Measurements from ENCODE around the gene CES2. TPM values are rescaled to one million over a fixed set of nuclear protein-coding genes. Genes with fewer than 3 reads are reported as not detected.
A peak's percentile ranks its signal among the peaks of the same experiment; 100 is the strongest.

CES2 gene
- total and polyA plus RNA-seq, 9 of the 15 experiments (the other 6 are each of a cell fraction or from before 2014, with no cell fraction given), result 2.2 to 37.9 (median 24.4) TPM

GRCh38 chr16:66934138-66934838 is 1.0 kb upstream of the CES2 start, which contains the start of gene CIAO2B (continued):
- TF ChIP-seq ELK1 (CRISPR knock-in tag; IDR thresholded peaks at IDR 0.05), result no peak
- TF ChIP-seq SREBF1 (IDR thresholded peaks at IDR 0.05; ENCODE audit: borderline replicate concordance, low read depth, low read length), result no peak
- no peak for TF ChIP-seq RNF2 (IDR thresholded peaks at IDR 0.05)
- TF ChIP-seq ZNF280B (CRISPR knock-in tag; IDR thresholded peaks at IDR 0.05), result no peak
- TF ChIP-seq ZNF23 (CRISPR knock-in tag; IDR thresholded peaks at IDR 0.05), result no peak
- TF ChIP-seq KDM4B (IDR thresholded peaks at IDR 0.05; ENCODE audit: borderline replicate concordance in 2 of 2, low read depth in 1 of 2), result peak in 1 of 2 experiments; percentile 68; a peak in 1 of 4 replicates
- no peak for TF ChIP-seq MAFG (tag; conservative IDR thresholded peaks at IDR 0.05)
- TF ChIP-seq PRMT5 (CRISPR knock-in tag; IDR thresholded peaks at IDR 0.05), result no peak
- TF ChIP-seq ZNF143 (CRISPR knock-in tag; IDR thresholded peaks at IDR 0.05), result no peak
- no peak for TF ChIP-seq ZNF140 (CRISPR knock-in tag; IDR thresholded peaks at IDR 0.05)
- no peak for TF ChIP-seq MTA2 (IDR thresholded peaks at IDR 0.05; ENCODE audit: low read depth)
- TF ChIP-seq ZNF696 (CRISPR knock-in tag; conservative IDR thresholded peaks at IDR 0.05), result no peak
- TF ChIP-seq ZFP1 (CRISPR knock-in tag; IDR thresholded peaks at IDR 0.05), result no peak
- TF ChIP-seq SRSF3 (IDR thresholded peaks at IDR 0.05; ENCODE audit: insufficient read depth, low read length), result no peak
- 0 out of 2 replicates have a peak, but pooled peaks have one; percentile 17 for TF ChIP-seq ZNF740 (CRISPR knock-in tag; IDR thresholded peaks at IDR 0.05)
- no peak for TF ChIP-seq ZNF740 (tag; IDR thresholded peaks at IDR 0.05)
- TF ChIP-seq, protein P1, sequence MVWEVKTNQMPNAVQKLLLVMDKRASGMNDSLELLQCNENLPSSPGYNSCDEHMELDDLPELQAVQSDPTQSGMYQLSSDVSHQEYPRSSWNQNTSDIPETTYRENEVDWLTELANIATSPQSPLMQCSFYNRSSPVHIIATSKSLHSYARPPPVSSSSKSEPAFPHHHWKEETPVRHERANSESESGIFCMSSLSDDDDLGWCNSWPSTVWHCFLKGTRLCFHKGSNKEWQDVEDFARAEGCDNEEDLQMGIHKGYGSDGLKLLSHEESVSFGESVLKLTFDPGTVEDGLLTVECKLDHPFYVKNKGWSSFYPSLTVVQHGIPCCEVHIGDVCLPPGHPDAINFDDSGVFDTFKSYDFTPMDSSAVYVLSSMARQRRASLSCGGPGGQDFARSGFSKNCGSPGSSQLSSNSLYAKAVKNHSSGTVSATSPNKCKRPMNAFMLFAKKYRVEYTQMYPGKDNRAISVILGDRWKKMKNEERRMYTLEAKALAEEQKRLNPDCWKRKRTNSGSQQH (CRISPR knock-in tag; IDR thresholded peaks at IDR 0.05), result no peak
- no peak for TF ChIP-seq ZNF717 (CRISPR knock-in tag; IDR thresholded peaks at IDR 0.05)
- TF ChIP-seq RBM39 (optimal IDR thresholded peaks at IDR 0.05; ENCODE audit: low read depth, low read length), result no peak
- TF ChIP-seq, protein P2, sequence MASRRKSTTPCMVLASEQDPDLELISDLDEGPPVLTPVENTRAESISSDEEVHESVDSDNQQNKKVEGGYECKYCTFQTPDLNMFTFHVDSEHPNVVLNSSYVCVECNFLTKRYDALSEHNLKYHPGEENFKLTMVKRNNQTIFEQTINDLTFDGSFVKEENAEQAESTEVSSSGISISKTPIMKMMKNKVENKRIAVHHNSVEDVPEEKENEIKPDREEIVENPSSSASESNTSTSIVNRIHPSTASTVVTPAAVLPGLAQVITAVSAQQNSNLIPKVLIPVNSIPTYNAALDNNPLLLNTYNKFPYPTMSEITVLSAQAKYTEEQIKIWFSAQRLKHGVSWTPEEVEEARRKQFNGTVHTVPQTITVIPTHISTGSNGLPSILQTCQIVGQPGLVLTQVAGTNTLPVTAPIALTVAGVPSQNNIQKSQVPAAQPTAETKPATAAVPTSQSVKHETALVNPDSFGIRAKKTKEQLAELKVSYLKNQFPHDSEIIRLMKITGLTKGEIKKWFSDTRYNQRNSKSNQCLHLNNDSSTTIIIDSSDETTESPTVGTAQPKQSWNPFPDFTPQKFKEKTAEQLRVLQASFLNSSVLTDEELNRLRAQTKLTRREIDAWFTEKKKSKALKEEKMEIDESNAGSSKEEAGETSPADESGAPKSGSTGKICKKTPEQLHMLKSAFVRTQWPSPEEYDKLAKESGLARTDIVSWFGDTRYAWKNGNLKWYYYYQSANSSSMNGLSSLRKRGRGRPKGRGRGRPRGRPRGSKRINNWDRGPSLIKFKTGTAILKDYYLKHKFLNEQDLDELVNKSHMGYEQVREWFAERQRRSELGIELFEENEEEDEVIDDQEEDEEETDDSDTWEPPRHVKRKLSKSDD (conservative IDR thresholded peaks at IDR 0.05; ENCODE audit: low read length), result no peak
- TF ChIP-seq KAT7 (CRISPR knock-in tag; IDR thresholded peaks at IDR 0.05; ENCODE audit: borderline replicate concordance), result peak; percentile 59; the same call in 1 of the 2 replicates
- TF ChIP-seq TEAD2 (tag; IDR thresholded peaks at IDR 0.05), result no peak
